ENCODE results near the gene NGFR.

Gene NGFR

DNA sequence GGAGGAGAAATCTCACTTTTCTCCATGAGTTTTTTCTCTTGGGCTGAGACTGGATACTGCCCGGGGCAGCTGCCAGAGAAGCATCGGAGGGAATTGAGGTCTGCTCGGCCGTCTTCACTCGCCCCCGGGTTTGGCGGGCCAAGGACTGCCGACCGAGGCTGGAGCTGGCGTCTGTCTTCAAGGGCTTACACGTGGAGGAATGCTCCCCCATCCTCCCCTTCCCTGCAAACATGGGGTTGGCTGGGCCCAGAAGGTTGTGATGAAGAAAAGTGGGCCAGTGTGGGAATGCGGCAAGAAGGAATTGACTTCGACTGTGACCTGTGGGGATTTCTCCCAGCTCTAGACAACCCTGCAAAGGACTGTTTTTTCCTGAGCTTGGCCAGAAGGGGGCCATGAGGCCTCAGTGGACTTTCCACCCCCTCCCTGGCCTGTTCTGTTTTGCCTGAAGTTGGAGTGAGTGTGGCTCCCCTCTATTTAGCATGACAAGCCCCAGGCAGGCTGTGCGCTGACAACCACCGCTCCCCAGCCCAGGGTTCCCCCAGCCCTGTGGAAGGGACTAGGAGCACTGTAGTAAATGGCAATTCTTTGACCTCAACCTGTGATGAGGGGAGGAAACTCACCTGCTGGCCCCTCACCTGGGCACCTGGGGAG is 19.1 kb downstream of the NGFR start:
- DNase-seq, result peak in 1 of 3 donors; percentile 21

DNA sequence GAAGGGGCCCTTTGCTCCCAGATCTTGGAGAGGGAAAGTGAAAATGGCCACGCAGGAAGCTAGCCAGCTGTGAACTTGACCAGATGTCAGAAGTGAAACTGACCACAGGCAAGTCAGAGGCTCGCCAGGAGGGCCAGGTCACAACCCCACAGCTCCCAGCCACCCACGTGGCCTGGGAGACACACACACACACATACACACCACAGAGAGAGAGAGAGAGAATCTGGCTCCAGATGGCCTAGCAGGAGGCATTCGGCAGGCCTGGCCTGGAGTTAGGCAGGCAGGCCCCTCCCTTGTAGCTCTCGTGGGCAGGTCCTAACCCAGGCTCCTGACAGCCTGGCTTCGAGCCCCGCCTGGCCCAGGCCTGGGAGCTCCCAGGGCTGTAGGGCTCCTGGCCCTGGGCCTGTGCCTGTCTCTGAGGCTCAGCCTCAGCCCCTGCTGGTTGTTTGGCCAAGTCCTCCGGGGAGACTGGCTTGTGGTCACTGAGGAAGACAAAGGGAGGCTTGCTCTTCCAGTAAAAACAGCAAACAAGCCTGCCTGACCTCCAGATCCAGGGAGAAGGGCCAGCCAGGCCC is 20.2 kb downstream of the NGFR start:
- Histone ChIP-seq H3K27me3 (replicated peaks in 2 of 5; ENCODE audit: control insufficient read depth in 4 of 5, insufficient read depth in 5 of 5, low read length in 4 of 5) (no peaks in the 10 kb centered on the region), H3K36me3 (ENCODE audit: control insufficient read depth in 4 of 4, insufficient read depth in 4 of 4, low read length in 3 of 4) (no peaks in the 10 kb centered on the region), H3K4me1 (ENCODE audit: control extremely low read depth in 1 of 4, control insufficient read depth in 4 of 4, insufficient read depth in 4 of 4, low read length in 3 of 4) (peaks cover 0 to 41% (median 3%) of the 10 kb centered on the region in 4 experiments), H3K27ac (ENCODE audit: insufficient read depth in 1 of 2, low read depth in 1 of 2, low read length in 2 of 2, poor library complexity in 1 of 2, severe bottlenecking in 2 of 2) (no peak overlapping the region), H3K9me3 (ENCODE audit: control extremely low read depth in 1 of 5, control insufficient read depth in 4 of 5, insufficient read depth in 2 of 5, low read depth in 1 of 5, low read length in 4 of 5) (no peaks in the 10 kb centered on the region), H3K4me3 (ENCODE audit: control insufficient read depth in 1 of 7, extremely low read depth in 1 of 7, insufficient read depth in 4 of 7, low read depth in 2 of 7, low read length in 6 of 7) (no peak overlapping the region)
- WGBS (ENCODE audit: insufficient coverage), result 54% methylated on average over 7 of the region's 8 CpGs
- ChIA-PET POLR2A (no interaction called here), CTCF (no interaction called here)
- DNase-seq, result peak in 2 of 3 donors; percentile 59 to 76

More for the DNA sequence above, 19.1 kb downstream of the NGFR start:
- H3K27ac ChIP-seq (ENCODE audit: insufficient read depth in 1 of 2, low read depth in 1 of 2, low read length in 2 of 2, poor library complexity in 1 of 2, severe bottlenecking in 2 of 2), result no peak overlapping the region
- H3K4me3 ChIP-seq (ENCODE audit: control insufficient read depth in 1 of 7, extremely low read depth in 1 of 7, insufficient read depth in 4 of 7, low read depth in 2 of 7, low read length in 6 of 7), result no peak overlapping the region
- WGBS (ENCODE audit: insufficient coverage), result 92% methylated on average over 5 of the region's 15 CpGs
- no peaks in the 10 kb centered on the region for H3K9me3 ChIP-seq (ENCODE audit: control extremely low read depth in 1 of 5, control insufficient read depth in 4 of 5, insufficient read depth in 2 of 5, low read depth in 1 of 5, low read length in 4 of 5)
- H3K4me1 ChIP-seq (ENCODE audit: control extremely low read depth in 1 of 4, control insufficient read depth in 4 of 4, insufficient read depth in 4 of 4, low read length in 3 of 4), result peaks cover 0 to 41% (median 3%) of the 10 kb centered on the region in 4 experiments
- H3K27me3 ChIP-seq (replicated peaks in 2 of 5; ENCODE audit: control insufficient read depth in 4 of 5, insufficient read depth in 5 of 5, low read length in 4 of 5), result peaks cover 0 to 4% (median 0%) of the 10 kb centered on the region in 5 experiments
- ChIA-PET POLR2A (no interaction called here), CTCF (interaction anchor here (1.6 kb wide), 1 partner anchor 42 kb away, joined by 6 read pairs; no protein-coding TSS in a partner anchor)
- no peaks in the 10 kb centered on the region for H3K36me3 ChIP-seq (ENCODE audit: control insufficient read depth in 4 of 4, insufficient read depth in 4 of 4, low read length in 3 of 4)

DNA sequence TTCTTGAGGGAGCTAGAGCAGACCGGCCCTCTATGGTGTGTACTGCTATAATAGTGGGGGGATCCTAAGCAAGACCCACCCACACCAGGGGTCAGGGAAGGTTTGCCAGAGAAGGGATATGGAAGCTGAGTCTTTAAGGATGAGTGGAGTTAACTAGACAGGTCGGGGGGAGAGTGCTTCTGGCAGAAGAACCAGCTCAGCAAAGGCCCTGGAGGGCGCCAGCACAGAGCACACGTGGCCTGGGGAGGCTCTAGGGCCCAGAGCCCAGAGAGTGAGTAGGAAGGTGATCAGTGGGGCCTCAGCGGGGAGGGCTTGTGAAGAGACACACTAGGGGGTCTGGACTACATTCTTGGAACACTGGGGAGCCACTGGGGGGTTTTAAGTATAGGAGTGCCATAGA is 21.1 kb downstream of the NGFR start:
- Histone ChIP-seq H3K9me3 (ENCODE audit: control extremely low read depth in 1 of 5, control insufficient read depth in 4 of 5, insufficient read depth in 2 of 5, low read depth in 1 of 5, low read length in 4 of 5) (no peaks in the 10 kb centered on the region), H3K4me1 (ENCODE audit: control extremely low read depth in 1 of 4, control insufficient read depth in 4 of 4, insufficient read depth in 4 of 4, low read length in 3 of 4) (peaks cover 0 to 41% (median 3%) of the 10 kb centered on the region in 4 experiments), H3K27ac (ENCODE audit: insufficient read depth in 1 of 2, low read depth in 1 of 2, low read length in 2 of 2, poor library complexity in 1 of 2, severe bottlenecking in 2 of 2) (no peak overlapping the region), H3K4me3 (ENCODE audit: control insufficient read depth in 1 of 7, extremely low read depth in 1 of 7, insufficient read depth in 4 of 7, low read depth in 2 of 7, low read length in 6 of 7) (no peak overlapping the region), H3K27me3 (replicated peaks in 2 of 5; ENCODE audit: control insufficient read depth in 4 of 5, insufficient read depth in 5 of 5, low read length in 4 of 5) (no peaks in the 10 kb centered on the region), H3K36me3 (ENCODE audit: control insufficient read depth in 4 of 4, insufficient read depth in 4 of 4, low read length in 3 of 4) (no peaks in the 10 kb centered on the region)
- DNase-seq, result no peak
- POLR2A ChIA-PET, result no interaction called here
- CTCF ChIA-PET, result interaction anchor here (2.2 kb wide), 1 partner anchor 41 kb away, joined by 6 read pairs; no protein-coding TSS in a partner anchor
- WGBS (ENCODE audit: insufficient coverage), result 92% methylated on average over 4 of the region's 5 CpGs

DNA sequence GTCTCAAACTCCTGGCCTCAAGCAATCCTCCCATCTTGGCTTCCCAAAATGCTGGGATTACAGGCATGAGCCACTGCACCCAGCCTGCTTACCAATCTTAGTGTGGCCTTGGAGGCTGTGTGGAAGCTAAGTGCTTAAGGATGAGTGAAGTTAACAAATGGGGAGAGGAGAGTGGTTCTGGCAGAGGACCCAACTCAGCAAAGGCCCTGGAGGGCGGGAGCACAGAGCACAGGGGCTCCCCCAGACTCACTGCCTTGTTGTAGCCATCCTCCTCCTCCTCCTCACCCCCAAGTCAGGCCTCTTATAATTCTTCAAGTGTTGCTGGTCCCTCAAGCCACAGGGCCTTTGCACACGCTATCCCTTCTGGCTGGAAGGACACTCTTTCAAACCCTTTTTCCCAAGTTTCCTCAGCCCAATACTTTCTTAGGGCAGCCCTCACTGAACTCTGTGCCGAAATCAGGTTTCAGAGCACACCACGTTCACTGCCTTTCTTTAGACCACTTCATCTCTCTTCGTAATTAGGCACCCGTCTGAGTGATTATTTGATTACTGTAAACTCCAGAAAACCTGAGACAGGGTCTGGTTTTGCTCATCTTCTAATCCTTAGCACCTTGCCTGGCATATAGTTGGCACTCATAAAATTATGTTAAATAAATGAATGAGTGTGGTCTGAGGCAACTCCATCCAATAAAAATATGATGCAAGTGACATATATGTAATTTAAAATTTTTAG is 23.4 kb downstream of the NGFR start:
- no peak for DNase-seq
- ChIA-PET POLR2A (no interaction called here), CTCF (no interaction called here)
- no peaks in the 10 kb centered on the region for H3K36me3 ChIP-seq (ENCODE audit: control insufficient read depth in 4 of 4, insufficient read depth in 4 of 4, low read length in 3 of 4)
- H3K27me3 ChIP-seq (replicated peaks in 2 of 5; ENCODE audit: control insufficient read depth in 4 of 5, insufficient read depth in 5 of 5, low read length in 4 of 5), result no peaks in the 10 kb centered on the region
- H3K4me3 ChIP-seq (ENCODE audit: control insufficient read depth in 1 of 7, extremely low read depth in 1 of 7, insufficient read depth in 4 of 7, low read depth in 2 of 7, low read length in 6 of 7), result no peak overlapping the region
- no peak overlapping the region for H3K27ac ChIP-seq (ENCODE audit: insufficient read depth in 1 of 2, low read depth in 1 of 2, low read length in 2 of 2, poor library complexity in 1 of 2, severe bottlenecking in 2 of 2)
- no peaks in the 10 kb centered on the region for H3K9me3 ChIP-seq (ENCODE audit: control extremely low read depth in 1 of 5, control insufficient read depth in 4 of 5, insufficient read depth in 2 of 5, low read depth in 1 of 5, low read length in 4 of 5)
- peaks cover 0 to 33% (median 8%) of the 10 kb centered on the region in 4 experiments for H3K4me1 ChIP-seq (ENCODE audit: control extremely low read depth in 1 of 4, control insufficient read depth in 4 of 4, insufficient read depth in 4 of 4, low read length in 3 of 4)
- 100% methylated on average over 4 of the region's 6 CpGs for WGBS (ENCODE audit: insufficient coverage)

DNA sequence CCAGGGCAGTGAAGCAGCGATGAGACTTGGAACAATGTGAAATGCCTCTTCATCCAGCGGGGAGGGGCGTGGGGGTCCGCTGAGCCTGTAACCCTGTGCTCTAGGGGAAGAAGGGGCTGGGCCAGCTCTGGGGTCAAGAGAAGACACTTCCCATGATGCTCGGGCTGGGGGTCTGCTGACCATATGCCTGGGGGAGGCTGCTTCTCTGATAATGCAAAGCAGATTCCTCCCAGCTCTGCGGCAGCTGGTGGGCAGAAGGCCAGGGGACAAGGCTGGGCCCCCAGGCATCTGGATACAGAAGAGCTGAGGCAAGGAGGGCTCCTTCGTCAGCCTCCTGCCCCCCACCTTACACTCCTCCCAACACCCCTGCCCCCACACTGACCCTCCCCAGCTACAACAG is 24.7 kb downstream of the NGFR start:
- 98% methylated on average over 7 of the region's 7 CpGs for WGBS (ENCODE audit: insufficient coverage)
- H3K27me3 ChIP-seq (replicated peaks in 2 of 5; ENCODE audit: control insufficient read depth in 4 of 5, insufficient read depth in 5 of 5, low read length in 4 of 5), result no peaks in the 10 kb centered on the region
- no peaks in the 10 kb centered on the region for H3K9me3 ChIP-seq (ENCODE audit: control extremely low read depth in 1 of 5, control insufficient read depth in 4 of 5, insufficient read depth in 2 of 5, low read depth in 1 of 5, low read length in 4 of 5)
- DNase-seq, result no peak
- H3K36me3 ChIP-seq (ENCODE audit: control insufficient read depth in 4 of 4, insufficient read depth in 4 of 4, low read length in 3 of 4), result no peaks in the 10 kb centered on the region
- H3K4me1 ChIP-seq (ENCODE audit: control extremely low read depth in 1 of 4, control insufficient read depth in 4 of 4, insufficient read depth in 4 of 4, low read length in 3 of 4), result peaks cover 0 to 24% (median 14%) of the 10 kb centered on the region in 4 experiments
- ChIA-PET CTCF (interaction anchor here (1.1 to 1.6 kb wide), 2 partner anchors 22 to 37 kb away, joined by 4 to 7 read pairs; no protein-coding TSS in a partner anchor), POLR2A (interaction anchor here (0.5 kb wide), 1 partner anchor 425 kb away, joined by 4 read pairs; no protein-coding TSS in a partner anchor)
- H3K27ac ChIP-seq (ENCODE audit: insufficient read depth in 1 of 2, low read depth in 1 of 2, low read length in 2 of 2, poor library complexity in 1 of 2, severe bottlenecking in 2 of 2), result no peak overlapping the region
- H3K4me3 ChIP-seq (ENCODE audit: control insufficient read depth in 1 of 7, extremely low read depth in 1 of 7, insufficient read depth in 4 of 7, low read depth in 2 of 7, low read length in 6 of 7), result no peak overlapping the region

DNA sequence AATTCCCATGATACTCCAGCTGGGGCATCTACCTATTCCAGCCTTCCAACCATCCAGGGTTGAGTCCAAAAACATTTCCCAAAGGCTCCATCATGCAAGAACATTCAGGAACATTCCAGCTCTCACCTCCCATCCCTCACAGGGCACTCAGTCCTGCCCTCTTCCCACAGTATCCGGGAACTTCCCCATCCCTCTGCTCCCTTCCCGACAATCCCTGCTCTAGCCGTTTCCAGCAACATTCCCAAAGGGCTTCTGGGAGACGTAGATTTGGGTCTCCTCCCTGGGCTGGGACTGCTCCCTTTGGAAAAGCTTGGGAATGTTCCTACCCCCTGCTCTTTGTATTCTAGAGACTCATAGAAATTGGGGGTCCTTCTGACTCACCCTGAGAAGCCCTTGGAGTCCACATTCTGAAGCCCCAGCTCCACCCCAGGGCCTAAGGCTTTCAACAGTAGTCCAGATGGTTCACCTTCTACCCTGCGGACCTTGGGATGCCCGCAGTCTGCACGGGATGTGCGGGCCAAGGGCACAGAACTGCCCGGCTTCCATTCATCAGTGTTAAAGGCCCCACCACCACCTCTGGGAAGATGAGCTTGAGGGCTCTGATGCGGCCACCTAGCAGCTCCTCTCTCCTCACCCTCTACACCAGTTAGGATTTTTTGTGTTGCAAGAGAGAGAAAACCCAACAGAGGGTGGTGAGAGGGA is 25.4 kb downstream of the NGFR start:
- no peak overlapping the region for H3K4me3 ChIP-seq (ENCODE audit: control insufficient read depth in 1 of 7, extremely low read depth in 1 of 7, insufficient read depth in 4 of 7, low read depth in 2 of 7, low read length in 6 of 7)
- no peak for DNase-seq
- no peaks in the 10 kb centered on the region for H3K9me3 ChIP-seq (ENCODE audit: control extremely low read depth in 1 of 5, control insufficient read depth in 4 of 5, insufficient read depth in 2 of 5, low read depth in 1 of 5, low read length in 4 of 5)
- 100% methylated on average over 4 of the region's 10 CpGs for WGBS (ENCODE audit: insufficient coverage)
- ChIA-PET CTCF (interaction anchor here (0.7 to 1.6 kb wide), 3 partner anchors 23 to 36 kb away, joined by 3 to 7 read pairs (median 4); no protein-coding TSS in a partner anchor), POLR2A (interaction anchor here (0.5 kb wide), 1 partner anchor 426 kb away, joined by 4 read pairs; no protein-coding TSS in a partner anchor)
- H3K36me3 ChIP-seq (ENCODE audit: control insufficient read depth in 4 of 4, insufficient read depth in 4 of 4, low read length in 3 of 4), result no peaks in the 10 kb centered on the region
- no peak overlapping the region for H3K27ac ChIP-seq (ENCODE audit: insufficient read depth in 1 of 2, low read depth in 1 of 2, low read length in 2 of 2, poor library complexity in 1 of 2, severe bottlenecking in 2 of 2)
- H3K4me1 ChIP-seq (ENCODE audit: control extremely low read depth in 1 of 4, control insufficient read depth in 4 of 4, insufficient read depth in 4 of 4, low read length in 3 of 4), result peaks cover 0 to 19% (median 10%) of the 10 kb centered on the region in 4 experiments
- H3K27me3 ChIP-seq (replicated peaks in 2 of 5; ENCODE audit: control insufficient read depth in 4 of 5, insufficient read depth in 5 of 5, low read length in 4 of 5), result no peaks in the 10 kb centered on the region

All from common myeloid progenitor, CD34-positive (primary cell).